Measurements from ENCODE around the gene POU3F4.
A peak's percentile ranks its signal among the peaks of the same experiment; 100 is the strongest.

Gene POU3F4

DNA sequence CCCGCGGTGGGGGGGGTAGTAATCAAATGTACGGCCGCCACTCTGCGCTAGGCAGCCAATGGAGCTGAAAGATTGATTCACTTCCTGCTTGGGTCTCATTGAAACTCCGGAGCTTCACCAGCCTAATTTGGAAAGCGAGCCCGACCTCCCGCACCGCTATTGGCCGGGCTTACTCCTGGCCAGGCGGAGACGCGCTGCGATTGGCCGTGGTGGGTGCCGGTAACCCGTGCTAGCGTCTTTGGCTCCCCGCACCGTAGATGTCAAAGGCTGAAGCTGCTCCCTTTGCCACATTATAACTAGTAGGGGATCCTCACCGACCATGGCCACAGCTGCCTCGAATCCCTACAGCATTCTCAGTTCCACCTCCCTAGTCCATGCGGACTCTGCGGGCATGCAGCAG, at the start of gene POU3F4:
Gene POU3F4, plus strand, starts transcription at position 285 of the 400 bp plus-strand sequence. Its CDS starts 35 bp downstream, at position 320.
- DNase-seq (ENCODE audit: low spot score) = no peak

DNA sequence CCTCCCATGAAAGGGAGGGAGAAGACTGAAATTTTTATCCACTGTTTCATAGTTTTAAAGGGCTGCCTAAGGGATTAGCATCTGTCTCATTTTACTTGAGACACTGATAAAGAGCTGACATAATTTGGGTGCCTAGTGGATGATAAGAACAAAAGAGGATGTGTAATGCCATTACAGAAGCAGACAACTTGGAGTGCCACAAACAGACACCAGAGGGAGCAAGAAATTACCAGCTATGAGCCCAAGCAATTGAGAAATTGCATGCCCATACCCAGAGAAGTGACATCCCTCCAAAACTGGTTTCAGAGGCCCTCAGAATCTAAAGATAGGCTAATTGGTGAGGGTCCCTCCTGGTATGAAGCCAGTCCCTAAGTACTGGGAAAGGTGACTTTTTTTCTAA, 38.5 kb upstream of the POU3F4 start:
- peak; percentile 11 for DNase-seq (ENCODE audit: low spot score)

- no peak for DNase-seq (ENCODE audit: low spot score)
Measured at GRCh38 chrX:83495898-83496297, 12.2 kb upstream of the POU3F4 start.

DNA sequence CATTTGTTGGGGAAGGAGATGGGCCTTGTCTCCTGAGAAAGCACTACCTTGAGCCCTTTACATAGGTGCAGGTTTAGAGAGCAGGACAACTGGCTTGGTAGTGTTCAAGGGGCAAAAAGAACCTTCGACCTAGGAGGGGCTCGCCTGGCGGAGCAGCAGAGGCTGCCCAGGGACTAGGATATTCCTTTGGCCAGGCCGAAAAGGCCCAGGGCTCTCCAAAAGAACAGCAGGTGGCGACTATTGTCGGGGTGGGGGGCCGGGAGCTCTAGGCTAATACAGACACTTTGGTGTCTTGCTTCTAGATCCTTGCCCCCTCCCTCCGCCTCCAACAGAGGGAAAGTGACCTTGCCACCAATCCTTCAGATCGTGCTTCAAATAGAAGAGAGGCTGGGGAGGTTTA, 7.1 kb upstream of the POU3F4 start:
- no peak for DNase-seq (ENCODE audit: low spot score)

- no peak for DNase-seq (ENCODE audit: low spot score)
Measured at GRCh38 chrX:83501530-83501929, 6.6 kb upstream of the POU3F4 start.

- DNase-seq (ENCODE audit: low spot score) = no peak
Measured at GRCh38 chrX:83504721-83505479, 3.2 kb upstream of the POU3F4 start.

DNA sequence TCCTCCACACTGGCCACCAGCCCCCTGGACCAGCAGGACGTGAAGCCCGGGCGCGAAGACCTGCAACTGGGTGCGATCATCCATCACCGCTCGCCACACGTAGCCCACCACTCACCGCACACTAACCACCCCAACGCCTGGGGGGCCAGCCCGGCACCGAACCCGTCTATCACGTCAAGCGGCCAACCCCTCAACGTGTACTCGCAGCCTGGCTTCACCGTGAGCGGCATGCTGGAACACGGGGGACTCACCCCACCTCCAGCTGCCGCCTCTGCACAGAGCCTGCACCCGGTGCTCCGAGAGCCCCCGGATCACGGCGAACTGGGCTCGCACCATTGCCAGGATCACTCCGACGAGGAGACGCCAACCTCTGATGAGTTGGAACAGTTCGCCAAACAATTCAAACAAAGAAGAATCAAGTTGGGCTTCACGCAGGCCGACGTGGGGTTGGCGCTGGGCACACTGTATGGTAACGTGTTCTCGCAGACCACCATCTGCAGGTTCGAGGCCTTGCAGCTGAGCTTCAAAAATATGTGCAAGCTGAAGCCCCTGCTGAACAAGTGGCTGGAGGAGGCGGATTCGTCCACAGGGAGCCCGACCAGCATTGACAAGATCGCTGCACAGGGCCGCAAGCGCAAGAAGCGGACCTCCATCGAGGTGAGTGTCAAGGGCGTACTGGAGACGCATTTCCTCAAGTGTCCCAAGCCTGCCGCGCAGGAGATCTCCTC, 600 bp downstream of the POU3F4 start:
- DNase-seq (ENCODE audit: low spot score) = no peak

GRCh38 chrX:83509254-83509801, 1.2 kb downstream of the POU3F4 start:
- no peak for DNase-seq (ENCODE audit: low spot score)

DNA sequence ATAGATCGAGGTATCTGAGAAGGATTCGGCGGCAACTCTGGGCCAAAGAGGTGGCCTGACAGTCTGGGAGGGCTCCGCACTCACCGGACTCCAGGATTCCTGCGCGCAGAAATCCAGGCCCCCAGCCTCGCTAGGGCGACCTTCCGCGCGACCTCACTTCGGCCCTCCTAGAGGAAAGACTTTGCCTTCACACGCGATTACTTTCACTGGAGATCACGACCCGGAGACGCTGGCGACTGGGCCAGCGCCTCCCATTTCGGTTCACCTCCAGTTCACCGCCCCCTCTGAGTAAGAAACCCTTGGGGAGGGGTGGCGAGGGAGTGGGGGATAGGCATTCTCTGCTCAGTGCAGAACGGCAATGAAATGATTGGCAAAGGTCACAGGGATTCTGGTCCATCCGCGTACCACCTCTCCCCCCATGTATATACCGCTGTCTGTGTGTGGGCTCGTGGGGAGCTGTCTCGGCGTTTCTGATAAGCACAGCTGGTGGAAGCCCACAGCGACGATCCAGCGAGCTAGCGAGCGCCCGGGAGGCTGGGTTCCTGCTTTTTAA, 2.5 kb downstream of the POU3F4 start:
- DNase-seq (ENCODE audit: low spot score) = no peak

DNA sequence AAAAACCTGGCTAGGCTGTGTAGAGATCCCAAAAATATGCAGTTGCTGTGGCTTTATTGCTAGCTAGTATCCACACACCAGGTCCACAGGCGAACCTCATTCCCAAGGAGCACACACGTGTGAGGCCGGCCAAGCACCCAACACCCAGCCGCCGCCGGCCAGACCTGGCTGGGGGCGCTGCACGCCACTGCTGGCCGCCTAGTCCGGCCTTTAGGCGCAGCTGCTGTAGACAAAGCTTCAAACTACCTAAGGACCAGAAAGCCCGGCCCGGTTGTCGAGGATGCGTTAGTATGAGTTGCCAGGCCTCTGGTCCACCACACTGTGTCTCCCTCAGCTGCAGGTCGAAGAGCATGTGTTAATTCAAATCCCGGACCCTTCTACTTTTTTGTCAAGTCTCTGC, 3.1 kb downstream of the POU3F4 start:
- DNase-seq (ENCODE audit: low spot score) = no peak

- no peak for DNase-seq (ENCODE audit: low spot score)
Measured at GRCh38 chrX:83512111-83512510, 4.0 kb downstream of the POU3F4 start.

GRCh38 chrX:83516597-83516996, 8.5 kb downstream of the POU3F4 start:
- DNase-seq (ENCODE audit: low spot score) = no peak

GRCh38 chrX:83521905-83522304, 13.8 kb downstream of the POU3F4 start:
- DNase-seq (ENCODE audit: low spot score) = no peak

DNA sequence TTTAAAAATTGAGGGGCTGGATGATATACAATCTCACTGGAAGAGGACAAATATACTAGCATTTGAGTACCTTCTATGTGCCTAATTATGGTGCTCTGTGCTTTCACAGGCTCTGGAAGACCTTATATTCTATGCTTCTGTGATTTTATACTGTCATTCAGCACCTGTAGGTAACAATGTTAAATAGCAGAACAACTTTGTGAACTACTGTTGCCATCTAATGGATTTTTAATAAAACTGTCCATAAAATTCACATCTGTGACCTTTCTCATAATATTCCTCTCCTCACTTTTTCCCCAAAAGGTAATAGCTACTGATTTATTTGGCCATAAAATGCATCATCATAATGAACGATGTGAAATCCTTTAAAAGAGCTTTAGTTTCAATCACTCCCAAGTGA, 21.9 kb downstream of the POU3F4 start:
- DNase-seq (ENCODE audit: low spot score) = no peak

GRCh38 chrX:83535417-83536196, 27.5 kb downstream of the POU3F4 start:
- no peak for DNase-seq (ENCODE audit: low spot score)

Measured in CD4-positive, alpha-beta T cell treated with Interleukin-2 at 100 ng/mL for 4 hours (primary cell).